ENCODE data around the gene HOXA3. TPM values are rescaled to one million over a fixed set of nuclear protein-coding genes. Genes with fewer than 3 reads are reported as not detected.
A peak's percentile ranks its signal among the peaks of the same experiment; 100 is the strongest.

The HOXA3 gene
- polyA plus RNA-seq, 2 of the 4 experiments (the other 2 are of a cell fraction), result 3.3 to 8.7 TPM

GRCh38 chr7:27188386-27189294 lies 36.3 kb upstream of the HOXA3 start:
- POLR2A ChIA-PET, result no interaction called here
- Histone ChIP-seq H3K27ac (no peak overlapping the region), H3K4me2 (no peak overlapping the region), H3K9me3 (no peaks in the 10 kb centered on the region), H3K4me1 (peaks cover 10% of the 10 kb centered on the region; the same call in 2 of the 3 replicates), H3K4me3 (no peak overlapping the region)
- CTCF ChIA-PET, result interaction anchor here (0.8 to 2.2 kb wide), 10 partner anchors 8 to 908 kb away, joined by 3 to 10 read pairs (median 4); partner anchors contain the start of gene HOXA13
- no peak for FAIRE-seq
- 94% methylated on average over 49 of the region's 49 CpGs for WGBS (ENCODE audit: missing lambda C conversion rate)
- no peak for ATAC-seq
- TF ChIP-seq KDM5A (IDR thresholded peaks at IDR 0.05), result no peak
- TF ChIP-seq MAFK (IDR thresholded peaks at IDR 0.05; ENCODE audit: partially characterized antibody), result no peak
- no peak for TF ChIP-seq POLR2A (IDR thresholded peaks at IDR 0.05; ENCODE audit: low read length)
- no peak for TF ChIP-seq ZC3H11A (IDR thresholded peaks at IDR 0.05)
- TF ChIP-seq CBX2 (IDR thresholded peaks at IDR 0.05; ENCODE audit: borderline replicate concordance, low read depth), result no peak
- DNase-seq (ENCODE audit: low read depth in 1 of 2, low spot score in 1 of 2), result no peak

DNA sequence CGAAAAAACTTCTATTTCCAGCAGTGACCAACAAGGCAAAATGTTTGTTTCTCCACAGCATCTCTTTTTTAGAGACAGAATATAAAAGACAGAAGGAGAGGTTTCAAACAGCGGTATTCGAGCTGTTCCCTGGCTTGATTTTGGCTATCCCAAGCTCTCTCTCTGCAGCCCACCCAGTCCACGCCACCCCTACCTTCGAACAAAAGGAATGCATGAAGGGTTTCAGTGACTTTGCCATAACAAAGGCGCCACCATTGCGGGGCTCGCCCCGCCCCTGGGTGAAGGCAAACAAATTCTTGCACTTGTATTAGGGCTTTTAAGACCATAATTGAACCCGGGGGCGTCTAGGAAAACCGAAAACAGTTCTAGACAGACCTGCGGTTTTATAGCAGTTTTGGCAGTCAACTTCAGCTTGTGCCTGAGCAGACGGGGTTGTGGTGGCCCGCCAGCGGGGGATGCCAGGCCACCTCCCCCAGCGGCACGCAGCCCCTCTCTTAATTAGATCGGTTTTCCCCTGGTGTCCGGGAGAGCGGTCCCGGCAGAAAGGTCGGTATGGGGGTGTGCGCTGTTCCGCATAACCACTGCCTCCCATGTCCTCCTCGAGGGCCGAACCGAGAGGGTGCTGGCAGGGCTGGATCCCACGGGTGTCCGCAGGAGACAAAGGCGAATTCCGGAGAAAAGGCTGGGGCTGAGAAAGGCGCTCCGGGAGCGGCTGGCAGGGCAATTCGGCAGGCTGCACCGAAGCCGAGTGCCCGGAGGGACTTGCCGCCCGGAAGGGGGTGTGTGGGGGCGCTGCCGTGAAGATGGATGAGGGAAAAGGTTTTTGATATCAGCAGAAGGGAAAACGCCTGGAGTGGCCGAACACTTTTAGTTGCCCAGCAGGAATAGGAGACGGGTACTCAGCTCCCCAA lies 35.3 kb upstream of the HOXA3 start:
- FAIRE-seq (no peak), ATAC-seq (no peak), DNase-seq (ENCODE audit: low read depth in 1 of 2, low spot score in 1 of 2) (no peak)
- H3K4me2 ChIP-seq, result no peak overlapping the region
- no peak overlapping the region for H3K27ac ChIP-seq
- ChIA-PET CTCF (interaction anchor here (0.6 to 4.2 kb wide), 14 partner anchors 8 to 1728 kb away, joined by 3 to 27 read pairs (median 4); partner anchors contain the start of gene HOXA13), POLR2A (no interaction called here)
- H3K4me3 ChIP-seq, result no peak overlapping the region
- H3K4me1 ChIP-seq, result peaks cover 14% of the 10 kb centered on the region; the same call in 2 of the 3 replicates
- TF ChIP-seq TP53 (CRISPR knock-in tag; IDR thresholded peaks at IDR 0.05), result no peak
- TF ChIP-seq, protein P1, sequence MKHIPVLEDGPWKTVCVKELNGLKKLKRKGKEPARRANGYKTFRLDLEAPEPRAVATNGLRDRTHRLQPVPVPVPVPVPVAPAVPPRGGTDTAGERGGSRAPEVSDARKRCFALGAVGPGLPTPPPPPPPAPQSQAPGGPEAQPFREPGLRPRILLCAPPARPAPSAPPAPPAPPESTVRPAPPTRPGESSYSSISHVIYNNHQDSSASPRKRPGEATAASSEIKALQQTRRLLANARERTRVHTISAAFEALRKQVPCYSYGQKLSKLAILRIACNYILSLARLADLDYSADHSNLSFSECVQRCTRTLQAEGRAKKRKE (CRISPR knock-in tag; IDR thresholded peaks at IDR 0.05; ENCODE audit: low read depth), result no peak
- TF ChIP-seq JUNB (IDR thresholded peaks at IDR 0.05), result no peak
- no peak for TF ChIP-seq USF2 (IDR thresholded peaks at IDR 0.05)
- no peak for TF ChIP-seq CHD4 (IDR thresholded peaks at IDR 0.05; ENCODE audit: borderline replicate concordance)
- TF ChIP-seq RAD21 (conservative IDR thresholded peaks at IDR 0.05 in 1 of 2, IDR thresholded peaks at IDR 0.05 in 1 of 2), result no peak
- TF ChIP-seq GATA3 (IDR thresholded peaks at IDR 0.05; ENCODE audit: borderline replicate concordance), result no peak
- TF ChIP-seq, protein P2, sequence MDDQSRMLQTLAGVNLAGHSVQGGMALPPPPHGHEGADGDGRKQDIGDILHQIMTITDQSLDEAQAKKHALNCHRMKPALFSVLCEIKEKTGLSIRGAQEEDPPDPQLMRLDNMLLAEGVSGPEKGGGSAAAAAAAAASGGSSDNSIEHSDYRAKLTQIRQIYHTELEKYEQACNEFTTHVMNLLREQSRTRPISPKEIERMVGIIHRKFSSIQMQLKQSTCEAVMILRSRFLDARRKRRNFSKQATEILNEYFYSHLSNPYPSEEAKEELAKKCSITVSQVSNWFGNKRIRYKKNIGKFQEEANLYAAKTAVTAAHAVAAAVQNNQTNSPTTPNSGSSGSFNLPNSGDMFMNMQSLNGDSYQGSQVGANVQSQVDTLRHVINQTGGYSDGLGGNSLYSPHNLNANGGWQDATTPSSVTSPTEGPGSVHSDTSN (IDR thresholded peaks at IDR 0.05), result no peak
- no peak for TF ChIP-seq ZSCAN20 (CRISPR knock-in tag; IDR thresholded peaks at IDR 0.05)
- H3K9me3 ChIP-seq, result no peaks in the 10 kb centered on the region
- WGBS (ENCODE audit: missing lambda C conversion rate), result 85% methylated on average over 46 of the region's 46 CpGs

DNA sequence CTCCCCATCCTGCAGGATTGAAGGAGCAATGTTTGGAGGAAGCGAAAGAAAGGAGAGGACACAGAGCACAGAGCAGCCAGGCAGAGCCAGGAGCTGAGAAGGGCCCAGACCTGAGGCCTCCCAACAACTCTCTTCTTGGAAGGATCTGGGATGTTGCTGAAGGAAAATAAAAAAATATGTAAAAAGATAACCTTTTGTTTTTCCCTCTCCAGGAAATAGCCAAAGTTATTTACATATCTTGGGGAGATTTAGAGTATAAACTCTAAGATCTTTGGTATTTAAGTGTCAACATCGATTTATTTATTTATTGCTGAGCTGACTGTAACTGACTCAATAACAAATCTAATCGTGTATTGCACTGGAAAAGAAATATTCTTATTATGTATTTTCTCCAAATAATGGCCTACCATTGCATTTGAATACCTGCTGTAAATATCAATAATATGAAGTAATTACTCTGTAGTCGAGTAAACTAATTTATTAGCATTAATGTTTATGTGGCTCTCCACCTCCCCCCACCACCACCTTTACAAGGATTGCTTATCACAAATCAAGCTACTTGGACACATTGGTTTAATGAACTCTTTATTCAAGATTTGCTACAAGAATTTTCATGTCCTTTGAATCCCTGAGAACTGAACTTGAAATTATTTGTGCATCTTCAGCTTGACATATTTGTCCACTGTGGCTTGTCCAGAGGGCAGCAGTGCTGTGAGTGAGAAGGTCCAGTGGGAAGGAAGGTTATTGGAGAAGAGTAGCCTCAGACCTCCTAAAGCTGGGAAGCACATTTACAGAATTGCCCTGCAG lies 34.5 kb upstream of the HOXA3 start:
- ChIA-PET CTCF (interaction anchor here (0.6 to 4.2 kb wide), 10 partner anchors 8 to 1727 kb away, joined by 3 to 27 read pairs (median 4); partner anchors contain the start of genes HOXA10 and HOXA13), POLR2A (no interaction called here)
- Histone ChIP-seq H3K4me1 (peaks cover 14% of the 10 kb centered on the region; the same call in 2 of the 3 replicates), H3K4me2 (no peak overlapping the region), H3K4me3 (no peak overlapping the region), H3K9me3 (no peaks in the 10 kb centered on the region), H3K27ac (0 out of 6 replicates have a peak overlapping the region, but pooled peaks of 1 of the 2 experiments have one; percentile 3)
- FAIRE-seq, result no peak
- DNase-seq (ENCODE audit: low read depth in 1 of 2, low spot score in 1 of 2), result no peak
- TF ChIP-seq CHD2 (IDR thresholded peaks at IDR 0.05; ENCODE audit: low read length, partially characterized antibody), result no peak
- peak; percentile 19 for TF ChIP-seq MAFK (IDR thresholded peaks at IDR 0.05; ENCODE audit: partially characterized antibody)
- no peak for TF ChIP-seq NFE2L2 (conservative IDR thresholded peaks at IDR 0.05; ENCODE audit: low read length)
- peak in 1 of 2 experiments; percentile 24; a peak in 3 of 6 replicates for ATAC-seq
- WGBS (ENCODE audit: missing lambda C conversion rate), result 51% methylated on average over 4 of the region's 4 CpGs
